ENCODE measurements around the gene RNF44. TPM values are rescaled to one million over a fixed set of nuclear protein-coding genes. Genes with fewer than 3 reads are reported as not detected.

Gene RNF44
- total RNA-seq, 1 donor from 2014 or later = 103 TPM

- H3K4me3 Mint-ChIP-seq (ENCODE audit: unreplicated experiment) = peak overlapping the region; percentile 91
- H3K4me1 Mint-ChIP-seq (ENCODE audit: unreplicated experiment) = peaks cover 28% of the 10 kb centered on the region
- H3K9me3 Mint-ChIP-seq (ENCODE audit: unreplicated experiment) = no peaks in the 10 kb centered on the region
- peaks cover 4% of the 10 kb centered on the region for H3K36me3 Mint-ChIP-seq (ENCODE audit: low read depth, unreplicated experiment)
- H3K27me3 Mint-ChIP-seq (ENCODE audit: unreplicated experiment) = peaks cover 15% of the 10 kb centered on the region
- TF ChIP-seq CTCF (IDR thresholded peaks at IDR 0.05; ENCODE audit: unreplicated experiment) = no peak
- no peak for DNase-seq (ENCODE audit: low spot score)
- H3K27ac Mint-ChIP-seq (ENCODE audit: unreplicated experiment) = no peak overlapping the region
These were observed 6.4 kb upstream of the RNF44 start for GRCh38 chr5:176543428-176544182.

DNA sequence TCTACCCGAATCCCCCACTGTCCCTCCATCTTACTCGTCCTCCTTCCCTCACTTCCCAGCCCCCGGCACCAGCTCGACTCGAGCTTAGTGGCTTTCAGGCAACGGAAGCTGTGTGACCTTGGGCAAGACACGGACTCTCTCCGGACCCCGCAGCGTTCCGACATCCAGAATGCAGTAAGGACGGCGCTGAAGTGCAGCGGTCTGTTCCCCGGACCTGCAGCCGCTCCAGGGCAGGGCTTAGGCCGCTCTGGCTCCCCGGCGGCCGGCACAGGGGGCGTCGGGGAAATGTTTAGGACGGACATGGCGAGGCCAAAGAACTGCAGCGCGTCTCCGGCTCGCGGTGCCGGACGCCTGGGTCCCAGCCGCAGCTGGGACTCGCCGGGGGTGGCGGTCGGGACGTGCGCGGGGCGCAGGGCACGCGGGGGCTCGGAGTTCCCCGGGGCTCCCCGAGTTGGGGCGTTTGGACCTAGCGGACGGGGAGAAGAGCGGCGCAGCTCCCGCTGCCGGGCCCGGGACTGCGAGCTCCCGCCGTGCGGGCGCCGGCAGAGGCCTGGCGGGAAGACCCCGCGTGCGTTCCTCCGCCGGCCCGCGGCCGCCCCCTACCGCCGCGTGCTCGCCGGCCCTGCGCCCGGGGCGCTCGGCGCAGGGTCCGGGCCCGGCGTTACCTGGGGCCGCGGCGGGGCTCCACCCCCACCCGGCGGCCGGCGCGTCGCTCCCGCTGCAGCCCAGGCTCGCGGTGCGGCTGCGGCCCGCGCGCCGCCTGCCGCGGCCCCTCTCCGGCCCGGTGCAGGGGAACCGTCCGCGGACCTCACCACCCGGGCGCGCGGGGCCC is 5.6 kb upstream of the RNF44 start:
- H3K4me3 Mint-ChIP-seq (ENCODE audit: unreplicated experiment) = peak overlapping the region; percentile 87
- peaks cover 16% of the 10 kb centered on the region for H3K27me3 Mint-ChIP-seq (ENCODE audit: unreplicated experiment)
- peaks cover 35% of the 10 kb centered on the region for H3K4me1 Mint-ChIP-seq (ENCODE audit: unreplicated experiment)
- H3K36me3 Mint-ChIP-seq (ENCODE audit: low read depth, unreplicated experiment) = peaks cover 4% of the 10 kb centered on the region
- peak; percentile 40 for DNase-seq (ENCODE audit: low spot score)
- no peak for TF ChIP-seq CTCF (IDR thresholded peaks at IDR 0.05; ENCODE audit: unreplicated experiment)
- H3K9me3 Mint-ChIP-seq (ENCODE audit: unreplicated experiment) = no peaks in the 10 kb centered on the region
- no peak overlapping the region for H3K27ac Mint-ChIP-seq (ENCODE audit: unreplicated experiment)

DNA sequence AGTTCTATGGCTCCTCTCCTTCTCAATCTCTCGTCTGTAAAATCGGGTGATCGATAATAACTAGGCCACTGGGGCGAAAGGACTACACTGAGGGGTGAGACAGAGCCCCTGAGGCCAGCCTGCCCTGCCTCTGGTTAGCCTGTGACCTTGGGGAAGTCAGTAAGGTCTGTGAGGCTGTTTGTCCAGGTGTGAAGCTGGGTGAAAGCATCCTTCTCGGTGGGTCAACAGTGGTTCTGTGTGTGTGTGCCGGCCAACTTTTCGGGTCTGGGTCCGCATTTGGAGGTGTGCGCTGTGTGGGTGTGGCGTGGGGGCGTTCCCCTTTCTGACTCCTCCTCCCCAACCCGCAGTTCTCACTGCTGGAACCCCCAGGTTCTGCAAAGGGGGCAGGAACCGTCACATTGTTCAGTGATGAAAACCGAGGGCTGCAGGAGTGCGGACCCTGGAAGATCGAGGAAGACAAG is 5.0 kb upstream of the RNF44 start:
- no peak for DNase-seq (ENCODE audit: low spot score)
- Mint-ChIP-seq H3K27me3 (ENCODE audit: unreplicated experiment) (peaks cover 21% of the 10 kb centered on the region), H3K4me1 (ENCODE audit: unreplicated experiment) (peaks cover 40% of the 10 kb centered on the region), H3K27ac (ENCODE audit: unreplicated experiment) (peak overlapping the region; percentile 54), H3K4me3 (ENCODE audit: unreplicated experiment) (peak overlapping the region; percentile 87), H3K36me3 (ENCODE audit: low read depth, unreplicated experiment) (peaks cover 4% of the 10 kb centered on the region), H3K9me3 (ENCODE audit: unreplicated experiment) (no peaks in the 10 kb centered on the region)
- no peak for TF ChIP-seq CTCF (IDR thresholded peaks at IDR 0.05; ENCODE audit: unreplicated experiment)

DNA sequence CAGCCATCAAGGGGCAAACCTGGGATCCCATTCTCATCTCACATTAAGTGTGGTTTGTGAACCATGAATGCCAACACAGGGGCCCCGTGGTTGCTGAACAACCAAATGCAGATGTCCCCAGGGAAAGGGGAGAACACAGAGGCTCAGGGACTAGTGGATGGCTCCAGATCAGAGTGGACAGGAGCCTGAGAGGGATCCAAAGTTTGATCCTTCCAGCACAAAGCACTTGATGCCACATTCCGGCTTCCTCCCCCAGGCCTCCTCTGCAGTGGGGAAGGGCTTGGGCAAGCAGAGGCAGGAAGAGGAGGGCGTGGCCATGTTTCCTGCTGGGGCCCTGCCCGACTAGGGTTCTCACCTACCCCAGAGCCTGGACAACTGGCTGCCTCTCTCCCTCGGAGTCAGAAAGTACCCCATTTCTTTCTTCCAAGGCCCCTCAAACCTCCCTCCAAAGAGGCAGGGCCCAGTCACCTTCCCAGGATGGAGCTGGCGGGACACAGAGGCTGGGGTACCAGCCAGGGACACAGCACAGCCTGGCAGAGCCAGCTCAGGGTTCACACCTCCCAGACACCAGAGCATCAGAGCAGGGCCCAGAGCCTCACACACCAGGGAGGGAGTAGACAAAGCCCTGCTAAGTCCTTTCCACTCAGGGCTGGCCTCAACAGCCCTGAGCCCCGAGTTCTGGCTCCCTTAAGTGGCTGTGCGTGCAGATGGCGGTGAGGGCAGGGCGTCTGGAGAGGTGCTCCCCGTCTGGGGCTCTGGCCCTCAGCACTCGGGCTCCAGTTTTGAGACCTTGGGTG is 4.3 kb upstream of the RNF44 start:
- H3K4me1 Mint-ChIP-seq (ENCODE audit: unreplicated experiment) = peaks cover 40% of the 10 kb centered on the region
- DNase-seq (ENCODE audit: low spot score) = peak; percentile 61
- H3K36me3 Mint-ChIP-seq (ENCODE audit: low read depth, unreplicated experiment) = peaks cover 4% of the 10 kb centered on the region
- no peaks in the 10 kb centered on the region for H3K9me3 Mint-ChIP-seq (ENCODE audit: unreplicated experiment)
- peaks cover 21% of the 10 kb centered on the region for H3K27me3 Mint-ChIP-seq (ENCODE audit: unreplicated experiment)
- no peak for TF ChIP-seq CTCF (IDR thresholded peaks at IDR 0.05; ENCODE audit: unreplicated experiment)
- peak overlapping the region; percentile 87 for H3K4me3 Mint-ChIP-seq (ENCODE audit: unreplicated experiment)
- H3K27ac Mint-ChIP-seq (ENCODE audit: unreplicated experiment) = peak overlapping the region; percentile 54
